Suppressor macrophage (primary cell): Measurements from ENCODE around the gene NSUN2.

ENCODE experiments used
- DNase-seq, 4 experiments: peaks; one replicate each; pipeline ENCODE4 v3.0.0-alpha.2; 2020 to 2022

The NSUN2 gene

DNA sequence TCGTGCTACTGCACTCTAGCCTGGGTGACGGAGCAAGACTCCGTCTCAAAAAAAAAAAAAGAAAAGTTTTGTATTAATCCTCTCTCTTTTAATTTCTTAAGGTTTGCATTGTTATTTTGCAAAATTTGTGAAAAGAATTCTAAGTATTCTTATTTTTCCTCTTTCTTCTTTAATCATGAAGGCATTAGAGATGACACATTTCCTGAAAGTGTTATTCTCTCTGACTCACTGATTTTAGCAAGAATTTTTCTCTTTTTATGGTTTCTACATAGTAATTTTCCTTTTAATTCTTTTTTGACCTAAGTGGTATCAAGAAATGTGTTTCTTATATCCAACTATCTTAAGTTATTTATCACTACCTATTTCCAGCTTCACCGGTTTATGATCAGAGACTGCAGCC lies 78.0 kb downstream of the NSUN2 start:
- no peak for DNase-seq

DNA sequence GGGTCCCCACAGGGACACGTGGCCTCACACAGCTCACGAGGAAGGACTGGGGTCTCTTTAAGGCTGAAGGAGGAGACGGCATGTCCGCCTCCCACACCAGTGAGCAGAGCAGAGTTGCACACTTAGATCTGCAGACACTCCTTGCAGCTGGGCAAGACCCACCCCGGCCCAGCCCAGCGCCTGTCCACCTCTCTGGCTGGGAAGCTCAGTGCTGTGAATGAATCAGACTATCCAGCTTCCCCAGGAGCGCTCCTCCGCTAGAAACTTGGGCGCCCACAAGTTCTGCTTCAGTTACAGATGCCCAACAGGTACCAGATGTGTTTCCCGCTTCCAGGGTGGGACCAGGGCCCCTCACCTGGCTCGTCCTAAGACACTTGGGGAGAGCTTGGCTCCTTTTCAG lies 78.9 kb downstream of the NSUN2 start:
- no peak for DNase-seq

GRCh38 chr5:6552612-6553011 lies 80.2 kb downstream of the NSUN2 start:
- DNase-seq = no peak

DNA sequence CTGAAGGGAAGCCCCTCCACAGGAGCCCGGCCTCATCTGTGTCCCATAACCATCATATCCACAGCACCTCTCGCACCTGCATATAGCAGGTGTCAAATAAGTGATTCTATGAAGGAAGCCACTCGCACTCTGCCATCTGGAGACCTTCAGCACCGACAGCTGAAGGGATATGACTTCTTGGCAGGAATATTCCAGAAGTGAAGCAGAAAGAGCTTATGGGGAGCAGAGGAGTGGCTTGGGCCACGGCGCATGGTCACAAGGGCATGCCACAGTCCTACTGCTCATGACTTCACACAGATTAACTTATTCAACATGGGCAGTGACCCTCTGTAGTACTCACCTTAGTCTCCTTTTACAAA lies 80.9 kb downstream of the NSUN2 start:
- DNase-seq = no peak

- no peak for DNase-seq
Measured at GRCh38 chr5:6551287-6551954, 81.4 kb downstream of the NSUN2 start.

DNA sequence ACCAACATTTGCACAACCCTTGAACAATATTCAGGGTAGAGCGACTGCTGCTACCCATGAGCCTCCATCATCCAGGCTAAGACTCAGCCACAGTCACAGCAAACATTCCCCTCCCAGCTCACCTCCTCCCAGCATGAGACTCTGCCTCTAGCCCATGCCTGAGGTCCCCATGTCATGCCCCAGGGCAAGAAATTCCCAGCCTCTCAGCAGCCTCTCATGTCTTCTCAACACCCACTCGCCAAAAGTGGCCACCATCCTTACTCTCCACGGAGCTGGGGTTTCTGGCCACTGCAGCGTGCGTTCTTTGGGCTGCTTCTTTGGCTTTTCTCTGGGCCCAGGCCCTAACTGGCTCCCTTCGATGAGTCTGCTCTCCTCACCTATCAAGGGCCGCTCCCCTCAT lies 82.2 kb downstream of the NSUN2 start:
- no peak for DNase-seq
